GM19043 (cell line): ENCODE results near the gene TRIO.

Experiments used
- ATAC-seq: cut with Tn5 transposase; IDR thresholded peaks from one replicate; pipeline ENCODE4 v1.9.1; 2021; ENCODE audit warnings: low read depth; ENCODE audit not compliant: unreplicated experiment

Gene TRIO

DNA sequence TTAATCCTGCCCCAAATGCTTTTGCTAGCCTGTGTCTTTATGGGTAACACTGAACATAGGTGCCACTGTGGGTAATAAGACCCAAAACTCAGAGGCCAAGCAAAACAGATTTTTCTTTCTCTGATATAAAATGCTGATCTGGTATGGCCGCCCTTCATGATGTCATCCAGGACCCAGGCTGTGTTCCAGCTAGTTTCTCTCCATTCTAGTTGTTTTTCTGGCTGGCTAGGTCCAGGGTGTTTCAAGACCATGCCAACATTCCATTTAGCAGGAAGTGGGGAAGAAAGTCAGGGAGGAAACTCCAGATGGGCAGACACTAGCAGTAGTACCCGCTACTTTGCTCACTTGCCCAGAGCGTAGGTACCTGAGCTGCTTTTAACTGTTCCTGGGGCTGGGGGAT lies 254.6 kb downstream of the TRIO start:
- no peak for ATAC-seq

DNA sequence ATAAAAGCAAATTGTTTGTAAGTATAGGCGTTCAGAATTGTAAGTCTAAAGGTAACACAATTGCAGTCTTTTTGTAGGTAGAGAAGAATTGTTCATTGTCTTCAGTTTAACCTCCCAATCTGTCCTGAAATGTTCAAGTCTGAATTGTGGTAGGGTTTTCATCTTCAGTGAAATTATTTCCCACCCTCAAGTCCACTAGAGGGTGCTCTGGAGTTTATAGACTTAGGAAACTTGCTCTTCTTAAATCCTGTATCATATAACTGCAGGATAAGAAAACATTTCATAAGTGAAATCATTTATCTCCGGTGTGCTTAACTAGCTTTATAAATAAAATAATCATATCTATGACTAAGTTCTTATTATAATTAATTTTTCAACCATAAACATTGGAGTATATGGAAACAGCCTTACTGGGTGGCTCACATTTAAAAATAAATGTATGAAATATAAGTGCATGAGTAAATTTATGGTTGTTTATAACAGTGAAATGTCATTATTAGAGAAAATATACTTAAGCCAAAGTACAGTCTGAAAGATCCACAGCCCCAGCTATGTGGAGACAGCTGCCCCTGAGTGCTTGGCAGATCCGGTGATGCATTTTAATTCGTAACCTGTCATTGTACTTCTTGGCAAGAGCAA lies 256.0 kb downstream of the TRIO start:
- ATAC-seq: no peak

DNA sequence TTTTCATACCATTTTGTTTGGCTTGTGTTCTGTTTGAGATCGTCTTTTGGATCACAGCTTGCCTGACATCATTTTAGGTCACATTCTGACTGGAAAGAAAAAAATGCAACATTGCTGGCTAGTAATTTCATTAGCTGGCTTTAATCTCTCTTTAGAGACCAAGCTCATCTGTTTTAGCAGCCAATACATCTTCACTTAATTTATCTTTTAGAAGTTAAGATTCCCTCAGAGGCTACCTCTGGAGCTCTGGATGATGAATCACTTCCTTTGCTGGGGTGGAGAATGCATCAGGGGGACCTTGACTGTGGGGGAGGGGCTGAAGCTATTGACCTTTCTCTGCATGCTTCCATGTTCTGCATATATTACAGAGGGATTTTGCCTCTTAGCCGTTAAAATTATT lies 256.9 kb downstream of the TRIO start:
- no peak for ATAC-seq

DNA sequence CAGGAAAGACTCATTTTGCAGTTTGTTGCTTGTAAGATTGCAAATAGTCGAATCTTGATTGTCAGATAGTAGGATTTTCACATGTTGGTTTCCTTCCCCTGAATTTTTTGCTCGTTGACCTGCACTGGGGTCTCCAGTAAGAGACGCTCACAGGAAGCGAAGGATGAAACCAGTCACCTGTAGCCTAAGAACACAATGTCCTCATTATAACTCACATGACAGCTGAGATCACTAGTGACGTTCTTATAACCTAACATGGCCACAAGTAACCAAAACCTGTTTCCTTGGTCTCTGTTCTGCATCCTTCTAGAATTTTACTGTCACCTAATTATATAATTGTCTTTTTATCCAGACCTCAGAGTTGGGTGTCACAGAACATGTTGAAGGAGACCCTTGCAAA lies 257.5 kb downstream of the TRIO start:
- ATAC-seq: no peak

DNA sequence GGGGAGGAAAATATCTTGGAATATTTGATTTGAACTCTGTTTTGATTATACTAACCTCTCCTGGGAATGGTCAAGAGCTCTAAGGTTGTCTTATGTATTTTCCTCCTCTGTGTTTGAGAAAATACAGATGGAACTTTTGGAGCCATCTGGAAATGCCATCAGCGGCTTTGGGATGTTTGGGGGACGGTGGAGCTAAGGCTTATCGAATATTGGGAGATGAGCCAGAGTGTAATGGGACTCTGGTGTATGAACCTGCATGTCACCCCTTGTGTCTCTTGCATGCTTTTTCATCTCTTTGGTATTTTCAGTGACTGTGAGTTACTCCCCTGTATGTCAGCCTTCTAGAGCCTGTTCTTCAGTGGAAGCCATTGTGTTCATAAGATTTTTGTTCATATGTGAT lies 258.5 kb downstream of the TRIO start:
- ATAC-seq: no peak

DNA sequence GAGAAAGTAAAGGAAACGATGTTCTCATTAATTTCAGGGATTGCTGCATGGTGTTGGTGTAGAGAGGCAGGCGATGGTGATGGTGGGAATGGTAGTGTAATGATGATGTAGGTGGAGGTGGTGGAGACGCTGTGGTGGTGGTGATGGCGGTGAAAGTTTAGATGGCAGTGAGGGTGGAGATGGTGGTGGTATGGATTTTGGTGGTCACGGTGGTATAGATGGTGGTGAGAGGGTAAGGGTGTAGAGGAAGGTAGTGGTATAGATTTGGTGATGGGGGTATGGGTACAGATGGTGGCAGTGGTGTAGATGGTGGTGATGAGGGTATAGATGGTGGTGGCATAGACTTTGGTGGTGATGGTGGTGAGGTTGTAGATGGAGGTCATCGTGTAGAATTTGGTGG lies 259.3 kb downstream of the TRIO start:
- ATAC-seq: no peak

DNA sequence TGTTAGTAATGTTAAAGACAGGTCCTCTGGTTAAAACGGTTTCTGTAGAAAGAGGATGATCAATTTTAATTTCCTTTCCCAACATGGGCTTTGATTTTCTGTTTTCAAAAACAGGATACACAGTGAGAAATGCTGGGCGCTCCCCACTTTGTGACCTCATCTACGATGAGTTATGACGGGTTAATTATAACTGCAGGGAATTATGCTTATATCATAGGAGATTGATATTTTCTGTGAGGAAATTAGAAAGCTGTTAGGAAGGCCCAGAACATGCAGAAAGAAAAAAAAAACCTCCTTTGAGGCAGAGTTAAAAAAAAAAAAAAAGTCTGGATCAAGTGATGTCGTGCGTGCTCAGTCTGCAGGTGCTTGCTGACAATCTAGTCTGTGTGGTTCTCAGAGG lies 261.6 kb downstream of the TRIO start:
- no peak for ATAC-seq

DNA sequence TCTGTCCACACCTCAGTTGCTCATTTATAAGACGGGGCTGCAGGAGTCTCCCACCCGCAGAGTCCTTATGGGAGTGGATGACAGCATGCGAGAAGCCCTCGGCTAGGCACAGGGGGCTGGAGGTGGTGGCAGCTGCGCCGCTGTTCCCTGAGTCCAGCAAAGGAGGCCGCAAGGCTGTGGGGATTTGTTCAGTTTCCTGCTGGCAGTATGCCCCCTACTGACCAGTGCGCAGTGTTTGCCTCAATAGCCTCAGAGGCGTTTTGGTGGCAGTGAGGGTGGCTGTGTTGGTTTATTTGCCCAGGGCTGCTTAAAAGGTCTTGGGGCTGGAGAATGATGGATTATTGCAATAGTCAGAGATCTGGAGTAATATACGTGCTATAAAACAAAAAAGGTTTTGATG lies 262.1 kb downstream of the TRIO start:
- no peak for ATAC-seq

DNA sequence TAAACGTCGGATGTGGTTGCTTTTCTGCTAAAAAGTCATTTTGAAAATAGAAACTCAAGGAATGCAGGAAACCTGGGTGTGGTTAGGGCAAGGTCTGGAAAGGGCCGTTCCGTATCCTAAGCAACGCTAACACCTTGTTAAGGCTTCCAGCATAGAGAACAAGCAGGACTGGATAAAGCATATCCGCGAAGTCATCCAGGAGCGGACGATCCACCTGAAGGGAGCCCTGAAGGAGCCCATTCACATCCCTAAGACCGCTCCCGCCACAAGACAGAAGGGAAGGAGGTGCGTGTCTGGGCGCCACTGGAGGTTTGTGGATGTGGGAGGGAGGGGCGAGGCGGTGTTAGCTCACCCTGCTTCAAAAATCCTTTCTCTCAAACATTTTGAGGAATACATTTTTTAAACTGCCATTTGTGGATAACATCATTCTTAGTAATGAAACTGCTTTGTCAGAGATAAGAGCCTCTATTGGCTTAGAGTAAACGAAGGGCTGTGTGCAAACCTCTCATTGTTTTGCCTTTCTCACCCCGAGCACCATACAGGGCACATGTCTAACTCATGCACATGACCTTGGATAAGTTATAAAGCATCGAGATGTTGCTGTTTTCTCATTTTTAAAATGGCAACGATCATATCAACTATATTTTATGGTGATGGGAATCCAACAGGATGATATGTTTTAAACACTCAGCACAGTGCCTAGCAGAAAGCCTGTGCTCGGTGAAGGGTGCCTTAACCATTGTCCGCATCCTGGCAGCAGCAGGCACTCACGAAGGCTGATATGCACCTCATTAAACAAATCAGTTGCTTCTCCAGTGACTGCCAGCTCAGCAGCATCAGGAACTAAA lies 262.8 kb downstream of the TRIO start:
- ATAC-seq: no peak

DNA sequence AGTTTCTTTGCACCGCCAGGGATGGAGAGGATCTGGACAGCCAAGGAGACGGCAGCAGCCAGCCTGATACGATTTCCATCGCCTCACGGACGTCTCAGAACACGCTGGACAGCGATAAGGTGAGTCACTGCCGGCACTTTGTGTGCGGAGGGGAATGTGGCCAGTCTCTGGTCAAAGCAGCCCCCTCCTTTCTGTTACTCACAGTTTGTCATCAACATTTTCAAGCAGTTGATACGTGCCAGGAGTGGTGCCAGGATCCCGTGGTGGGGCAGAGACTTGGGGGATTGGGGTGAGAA lies 263.4 kb downstream of the TRIO start:
- no peak for ATAC-seq

DNA sequence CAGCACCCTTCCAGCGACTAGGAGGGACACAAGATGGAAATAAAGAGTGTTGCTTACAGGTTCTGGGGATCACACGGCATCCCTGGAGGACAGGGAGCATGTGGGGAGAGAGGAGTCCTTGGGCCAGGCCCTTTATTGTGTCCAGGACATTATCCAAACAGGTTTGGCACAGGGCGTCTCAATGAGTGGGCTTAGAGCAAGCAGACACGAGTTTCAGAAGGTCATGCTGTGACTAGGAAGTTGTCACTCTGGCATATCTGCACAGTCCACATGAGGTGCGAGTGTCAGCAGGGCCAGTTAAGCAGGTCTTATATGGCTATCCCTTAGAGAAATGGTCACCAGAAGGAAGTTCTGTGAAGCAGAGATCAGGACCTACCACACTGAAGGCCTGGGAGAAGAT lies 263.9 kb downstream of the TRIO start:
- no peak for ATAC-seq

DNA sequence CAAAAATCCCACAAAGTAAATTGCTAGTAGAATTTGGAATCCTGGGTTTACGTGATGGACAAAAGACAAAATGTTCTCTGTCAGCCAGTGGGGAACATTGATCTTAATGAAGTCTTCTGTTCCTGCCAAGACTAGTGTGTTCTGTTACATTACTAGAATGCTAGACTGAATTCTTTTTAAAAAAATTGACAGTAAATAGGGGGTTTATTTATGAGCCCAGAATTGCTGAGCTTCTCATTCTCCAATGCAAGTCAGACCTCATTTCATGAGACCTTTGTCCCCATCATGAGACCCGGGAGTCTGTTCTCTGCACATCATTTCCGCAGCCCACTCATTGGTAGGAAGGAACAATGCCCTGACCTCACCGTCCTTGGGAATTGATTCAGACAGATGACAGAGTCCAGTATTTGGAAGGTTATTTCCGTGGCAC lies 264.6 kb downstream of the TRIO start:
- ATAC-seq: no peak

DNA sequence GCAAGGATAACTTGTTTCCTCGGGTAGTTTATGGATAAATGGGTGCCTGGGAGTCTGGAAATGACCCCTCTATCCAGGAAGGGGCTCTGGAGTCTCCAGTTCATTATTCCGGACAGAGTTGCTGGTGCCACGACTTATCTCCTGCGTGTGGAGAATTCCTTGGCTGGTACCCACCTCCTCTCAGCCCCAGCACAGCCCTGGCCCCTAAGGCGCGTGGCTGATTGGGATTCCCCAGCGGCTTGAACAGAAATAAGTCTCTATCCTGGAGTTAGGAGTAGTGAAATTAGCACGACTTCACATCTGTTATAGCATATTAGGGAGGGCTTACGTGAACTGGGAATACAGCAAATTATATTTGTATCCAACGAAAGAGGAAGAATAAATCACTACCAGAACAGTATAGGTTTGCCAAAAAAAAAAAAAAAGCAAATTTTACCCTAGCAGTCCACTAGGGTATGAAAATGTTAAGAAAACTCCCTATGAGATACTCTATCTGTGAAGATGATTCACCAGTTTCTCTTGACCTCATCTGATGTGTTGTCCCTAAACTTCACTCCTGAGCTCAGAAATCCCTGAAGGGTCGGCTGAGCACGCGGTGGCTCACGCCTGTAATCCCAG lies 265.9 kb downstream of the TRIO start:
- no peak for ATAC-seq

DNA sequence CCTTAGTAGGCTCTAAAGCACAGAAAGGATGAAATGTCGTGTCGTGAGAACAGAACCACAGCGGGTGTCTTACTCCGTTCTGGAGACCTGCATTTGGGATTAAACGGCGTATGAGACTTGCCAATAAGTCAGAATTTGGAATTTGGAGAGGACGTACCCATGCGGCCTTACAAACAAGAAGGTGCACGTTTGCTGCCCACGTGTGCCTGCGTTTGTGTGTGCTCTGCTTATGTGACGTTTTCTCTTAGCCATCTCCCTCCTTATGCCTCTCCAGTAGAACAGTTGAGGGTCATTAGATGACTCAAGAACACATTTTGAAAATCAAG lies 266.9 kb downstream of the TRIO start:
- no peak for ATAC-seq

DNA sequence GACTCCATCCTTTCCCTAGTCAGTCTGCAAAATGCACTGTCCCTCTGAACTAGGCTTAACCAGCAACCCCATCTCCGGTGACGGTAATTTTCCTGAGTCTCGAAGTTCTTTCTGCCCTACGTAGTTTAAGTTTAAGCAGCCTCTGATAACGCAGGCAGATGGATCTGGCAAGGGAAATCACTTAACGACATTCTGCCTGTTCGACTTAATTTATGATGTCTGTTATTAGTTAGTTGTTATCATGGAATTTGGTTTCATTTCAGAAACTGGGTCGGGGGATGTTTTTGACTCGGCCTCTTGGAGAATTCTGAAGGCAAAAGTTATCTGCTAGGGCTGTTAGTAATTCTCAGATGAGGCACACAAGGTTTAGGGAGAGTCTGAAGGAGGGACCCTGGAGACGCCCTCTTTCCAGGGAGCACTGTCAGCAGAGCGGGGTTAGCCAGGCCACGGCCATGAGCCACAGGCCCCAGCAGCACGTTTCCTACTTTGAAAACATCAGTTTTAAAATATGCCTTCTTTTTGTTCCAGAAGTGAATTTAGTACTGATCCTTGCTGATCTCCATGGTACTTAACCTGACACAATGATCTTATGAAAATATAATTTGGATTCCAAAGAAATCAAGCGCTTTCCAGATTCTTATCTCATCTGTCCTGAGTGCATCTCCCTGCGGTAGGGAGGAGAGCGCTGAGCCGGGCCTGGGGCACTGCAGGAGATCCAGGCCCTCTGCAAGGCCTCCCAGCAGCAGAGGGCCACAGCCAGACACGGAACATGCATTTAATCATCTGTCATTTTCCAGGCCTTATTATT lies 267.5 kb downstream of the TRIO start:
- no peak for ATAC-seq

DNA sequence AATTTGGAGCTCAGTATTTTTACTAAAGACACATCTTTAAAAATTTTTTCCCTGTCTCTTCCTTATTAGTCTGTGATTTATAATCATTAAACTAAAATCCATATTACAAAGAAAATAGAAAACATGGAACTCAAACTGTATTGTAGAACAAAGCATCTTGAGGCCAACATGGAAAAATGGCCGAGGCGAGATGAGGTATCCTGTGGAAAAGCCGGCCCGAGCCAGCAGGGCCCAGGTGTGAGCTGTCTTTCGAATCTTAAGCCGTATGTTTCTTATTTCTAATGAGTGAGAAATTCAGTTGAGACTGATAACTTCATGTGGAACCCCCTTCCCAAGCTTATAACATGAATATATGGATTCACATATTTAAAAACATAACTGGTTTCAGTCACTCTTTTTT lies 268.1 kb downstream of the TRIO start:
- no peak for ATAC-seq

DNA sequence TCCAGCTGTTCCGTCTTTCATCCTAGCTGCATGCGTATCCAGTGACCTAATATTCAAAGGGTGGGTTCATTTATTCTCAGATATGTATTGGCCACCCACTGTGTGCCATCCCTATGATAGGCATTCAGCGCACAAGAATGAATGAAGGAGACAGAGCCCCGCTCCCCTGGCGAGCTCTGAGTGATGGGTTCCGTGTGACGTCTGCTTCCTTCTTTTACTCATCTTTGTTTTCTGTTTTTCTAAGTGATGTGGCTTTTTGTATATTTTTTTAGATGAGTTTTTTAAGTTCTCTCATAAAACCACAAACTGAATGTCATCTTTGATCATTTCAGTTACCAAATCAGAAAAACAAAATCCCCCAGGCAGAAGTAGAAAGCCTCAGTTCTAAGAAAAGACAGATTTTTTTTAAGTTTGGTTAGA lies 270.2 kb downstream of the TRIO start:
- no peak for ATAC-seq

DNA sequence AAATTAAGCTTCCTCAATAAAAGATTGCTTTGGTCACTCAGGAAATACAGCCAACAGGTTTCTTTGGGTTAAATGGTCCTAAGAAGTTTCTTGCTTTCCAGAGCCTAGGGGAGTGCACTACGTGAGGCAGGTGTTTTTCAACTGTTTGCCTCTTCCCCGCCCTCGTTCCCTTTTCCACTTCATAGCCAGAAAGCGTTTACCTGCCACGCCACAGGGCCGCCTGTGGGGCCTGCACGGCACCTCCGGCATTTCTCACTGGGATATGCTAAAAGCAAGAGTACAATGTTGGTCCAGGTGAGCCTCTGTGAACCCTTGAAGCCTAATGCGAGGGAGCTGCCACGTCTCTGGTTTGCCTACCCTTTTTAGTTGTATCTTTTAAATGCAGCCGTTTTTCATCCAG lies 270.9 kb downstream of the TRIO start:
- ATAC-seq: no peak

DNA sequence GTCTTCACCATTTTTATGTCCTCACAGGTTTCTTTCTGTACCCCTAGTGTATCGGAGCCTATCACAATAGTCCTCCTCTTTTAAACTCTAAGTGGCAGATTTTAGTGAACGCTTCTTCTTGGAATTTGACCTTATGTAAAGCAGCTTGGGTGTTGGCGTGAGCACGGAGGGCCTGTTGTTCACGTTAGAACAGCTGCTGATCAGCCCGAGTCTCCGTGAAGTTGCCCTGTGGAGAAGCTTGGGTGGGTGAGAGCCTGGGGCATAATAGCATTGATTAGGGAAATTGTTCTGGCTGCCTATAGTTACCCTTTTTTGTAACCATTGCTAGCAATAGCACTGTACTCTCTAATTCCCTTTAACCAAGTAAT lies 271.5 kb downstream of the TRIO start:
- ATAC-seq: no peak

DNA sequence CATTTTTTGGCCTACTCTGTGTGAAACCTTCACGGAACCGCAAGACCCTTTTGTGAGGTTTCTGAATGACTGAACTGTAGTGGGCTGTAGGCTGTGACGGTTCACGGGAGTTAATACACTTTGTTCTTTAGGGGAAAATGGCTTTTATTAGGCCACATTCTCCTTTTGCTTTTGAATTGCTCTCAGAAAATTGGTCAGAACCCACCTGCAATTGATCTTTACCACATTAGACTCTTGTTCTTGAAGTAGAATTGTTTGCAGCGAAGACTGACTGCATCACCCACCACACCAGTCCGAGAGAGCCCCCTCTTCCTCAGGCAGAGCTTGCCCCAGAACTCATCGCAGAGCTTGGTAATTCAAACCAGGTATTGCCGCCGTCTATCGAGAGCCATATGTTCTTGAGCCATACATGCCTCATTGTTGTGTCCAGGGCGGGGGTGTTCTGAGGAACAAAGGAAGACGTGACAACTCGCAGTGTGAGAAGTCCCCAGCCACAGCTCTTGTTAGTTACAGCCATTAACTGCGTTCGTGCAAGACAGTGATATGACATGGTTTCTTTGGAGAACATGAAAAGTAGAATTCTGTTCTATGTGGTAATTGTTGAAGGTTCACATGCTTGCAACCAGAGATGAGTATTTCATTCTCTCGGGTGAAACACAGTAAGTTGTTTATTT lies 272.0 kb downstream of the TRIO start:
- ATAC-seq: peak; percentile 69

DNA sequence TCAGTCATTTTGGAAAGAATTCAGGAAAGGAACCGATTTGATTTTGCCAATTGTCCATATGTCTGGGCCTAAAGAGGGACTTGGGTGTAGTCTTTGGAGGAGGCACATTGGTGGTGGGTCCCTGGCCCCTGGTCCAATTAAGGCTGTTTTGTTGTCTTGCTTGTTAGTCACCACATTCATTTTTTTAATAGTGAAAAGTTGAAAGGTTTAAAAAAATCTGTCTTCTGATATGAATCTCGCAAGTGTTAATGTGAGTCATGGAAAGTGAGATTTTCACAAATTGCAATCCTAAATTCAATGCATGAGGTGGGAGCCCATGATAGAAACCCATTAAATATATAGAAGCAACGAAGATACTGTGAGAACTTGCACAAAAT lies 272.5 kb downstream of the TRIO start:
- no peak for ATAC-seq
